ENCODE measurements around the gene ACTR2. TPM values are rescaled to one million over a fixed set of nuclear protein-coding genes. Genes with fewer than 3 reads are reported as not detected.
A peak's percentile ranks its signal among the peaks of the same experiment; 100 is the strongest.

Gene ACTR2
- total RNA-seq, 1 experiment from 2014 or later, result 253 TPM

DNA sequence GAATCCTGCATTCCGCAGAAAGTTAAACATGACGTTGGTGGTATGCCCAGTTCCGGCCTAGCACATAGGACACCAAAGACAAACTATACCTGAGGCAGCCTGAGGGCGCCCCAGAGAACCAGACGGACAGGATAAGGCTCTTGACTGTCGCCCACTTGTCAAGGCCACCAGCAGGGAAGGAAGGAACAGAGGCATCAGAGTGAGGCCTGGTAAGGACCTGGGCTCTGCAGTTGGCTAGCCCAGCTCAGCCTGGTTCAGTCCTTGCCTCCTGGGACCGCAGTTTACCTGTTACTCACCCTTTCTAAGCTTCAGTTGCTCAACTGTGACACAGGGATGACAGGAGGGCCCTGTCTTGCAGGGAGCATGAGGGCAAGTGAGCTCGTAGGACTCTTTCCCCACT lies 82.1 kb downstream of the ACTR2 start:
- intact Hi-C loops (cut with micrococcal nuclease; ENCODE audit: unreplicated experiment), result no loop called here
- no peaks in the 10 kb centered on the region for H3K27me3 ChIP-seq (replicated peaks; ENCODE audit: insufficient read depth, low read depth, low read length, poor library complexity)
- no peaks in the 10 kb centered on the region for H3K9me3 ChIP-seq (ENCODE audit: low read depth, low read length, poor library complexity, severe bottlenecking)
- H3K4me3 ChIP-seq (ENCODE audit: low read depth, low read length, poor library complexity, severe bottlenecking), result no peak overlapping the region
- ChIA-PET CTCF (no interaction called here), POLR2A (ENCODE audit: low non-redundant PET) (no interaction called here)
- H3K36me3 ChIP-seq (ENCODE audit: insufficient read depth, low read length, poor library complexity, severe bottlenecking), result peaks cover 29% of the 10 kb centered on the region
- H3K27ac ChIP-seq (ENCODE audit: low read depth, low read length, poor library complexity, severe bottlenecking), result no peak overlapping the region
- no peak for TF ChIP-seq EZH2 (IDR thresholded peaks at IDR 0.05; ENCODE audit: borderline replicate concordance, low read depth, low read length, poor library complexity, severe bottlenecking)
- no peak for TF ChIP-seq CTCF (conservative IDR thresholded peaks at IDR 0.05; ENCODE audit: low read depth, low read length)
- peaks cover 8% of the 10 kb centered on the region for H3K4me1 ChIP-seq (ENCODE audit: insufficient read depth, low read length, poor library complexity, severe bottlenecking)
- no peak for DNase-seq (ENCODE audit: low spot score)
- no TSS peak for BruUV-seq (replicated peaks)

DNA sequence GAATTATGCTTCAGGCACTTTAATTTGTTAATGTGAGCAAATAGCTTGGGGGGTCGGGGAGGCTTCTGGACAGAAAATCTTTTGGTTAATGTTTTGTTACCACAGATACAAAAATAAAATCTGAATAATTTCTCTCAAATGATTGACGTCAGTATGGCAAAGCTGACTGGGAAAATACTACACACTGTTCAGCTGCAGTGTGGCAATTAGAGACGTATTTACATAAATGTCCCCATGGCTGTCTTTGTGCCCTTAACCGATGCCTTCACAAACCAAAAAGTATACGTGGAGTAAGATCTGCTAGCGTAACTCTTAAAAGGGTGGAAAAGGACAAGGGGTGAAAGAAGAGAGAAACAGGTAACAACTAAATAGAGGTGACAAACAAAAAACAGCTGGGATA lies 83.4 kb downstream of the ACTR2 start:
- Histone ChIP-seq H3K27me3 (replicated peaks; ENCODE audit: insufficient read depth, low read depth, low read length, poor library complexity) (no peaks in the 10 kb centered on the region), H3K9me3 (ENCODE audit: low read depth, low read length, poor library complexity, severe bottlenecking) (no peaks in the 10 kb centered on the region), H3K4me3 (ENCODE audit: low read depth, low read length, poor library complexity, severe bottlenecking) (no peak overlapping the region), H3K27ac (ENCODE audit: low read depth, low read length, poor library complexity, severe bottlenecking) (no peak overlapping the region), H3K4me1 (ENCODE audit: insufficient read depth, low read length, poor library complexity, severe bottlenecking) (peaks cover 8% of the 10 kb centered on the region), H3K36me3 (ENCODE audit: insufficient read depth, low read length, poor library complexity, severe bottlenecking) (peaks cover 40% of the 10 kb centered on the region)
- ChIA-PET CTCF (no interaction called here), POLR2A (ENCODE audit: low non-redundant PET) (no interaction called here)
- no peak for DNase-seq (ENCODE audit: low spot score)
- no peak for TF ChIP-seq CTCF (conservative IDR thresholded peaks at IDR 0.05; ENCODE audit: low read depth, low read length)
- no peak for TF ChIP-seq EZH2 (IDR thresholded peaks at IDR 0.05; ENCODE audit: borderline replicate concordance, low read depth, low read length, poor library complexity, severe bottlenecking)
- intact Hi-C loops (cut with micrococcal nuclease; ENCODE audit: unreplicated experiment), result no loop called here
- TSS peak; percentile 31 for BruUV-seq (replicated peaks)

DNA sequence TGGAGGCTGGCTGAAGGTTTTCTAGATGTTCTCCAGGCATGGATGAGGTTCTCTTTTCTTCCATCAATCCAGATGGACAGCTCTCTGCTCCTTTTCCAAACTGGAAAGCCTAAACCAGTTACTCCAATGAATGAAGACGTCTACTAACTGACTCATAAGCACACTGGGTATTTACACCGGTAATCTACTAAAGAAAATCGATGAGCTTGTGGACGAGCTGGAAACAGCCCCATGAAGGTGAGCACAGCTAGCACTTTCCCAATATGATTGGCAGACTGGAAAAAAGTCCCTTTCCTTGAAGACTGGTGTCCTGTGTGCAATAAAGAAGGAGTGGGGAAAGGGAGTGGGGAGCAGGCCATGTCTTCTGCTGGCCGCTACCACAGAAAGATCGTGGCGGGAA lies 84.0 kb downstream of the ACTR2 start:
- POLR2A ChIA-PET (ENCODE audit: low non-redundant PET), result no interaction called here
- intact Hi-C loops (cut with micrococcal nuclease; ENCODE audit: unreplicated experiment), result no loop called here

More for the DNA sequence above, 84.0 kb downstream of the ACTR2 start:
- H3K4me3 ChIP-seq (ENCODE audit: low read depth, low read length, poor library complexity, severe bottlenecking), result no peak overlapping the region
- H3K27ac ChIP-seq (ENCODE audit: low read depth, low read length, poor library complexity, severe bottlenecking), result no peak overlapping the region
- H3K9me3 ChIP-seq (ENCODE audit: low read depth, low read length, poor library complexity, severe bottlenecking), result no peaks in the 10 kb centered on the region
- H3K27me3 ChIP-seq (replicated peaks; ENCODE audit: insufficient read depth, low read depth, low read length, poor library complexity), result no peaks in the 10 kb centered on the region
- peaks cover 8% of the 10 kb centered on the region for H3K4me1 ChIP-seq (ENCODE audit: insufficient read depth, low read length, poor library complexity, severe bottlenecking)
- CTCF ChIA-PET, result no interaction called here
- DNase-seq (ENCODE audit: low spot score), result no peak
- H3K36me3 ChIP-seq (ENCODE audit: insufficient read depth, low read length, poor library complexity, severe bottlenecking), result peaks cover 45% of the 10 kb centered on the region
- TF ChIP-seq EZH2 (IDR thresholded peaks at IDR 0.05; ENCODE audit: borderline replicate concordance, low read depth, low read length, poor library complexity, severe bottlenecking), result no peak
- TF ChIP-seq CTCF (conservative IDR thresholded peaks at IDR 0.05; ENCODE audit: low read depth, low read length), result no peak
- no TSS peak for BruUV-seq (replicated peaks)
